GM18907 (cell line): Measurements from ENCODE around the gene TERT.
"Not testable (repeated sequence)": the region's sequence is repeated elsewhere in the genome, so short reads cannot be mapped to it uniquely, and the experiment has no call there.

ENCODE experiments used
- ATAC-seq: cut with Tn5 transposase; IDR thresholded peaks from one replicate; pipeline ENCODE4 v1.9.1; 2021; ENCODE audit warnings: mild to moderate bottlenecking, moderate library complexity; ENCODE audit not compliant: unreplicated experiment

The TERT gene

DNA sequence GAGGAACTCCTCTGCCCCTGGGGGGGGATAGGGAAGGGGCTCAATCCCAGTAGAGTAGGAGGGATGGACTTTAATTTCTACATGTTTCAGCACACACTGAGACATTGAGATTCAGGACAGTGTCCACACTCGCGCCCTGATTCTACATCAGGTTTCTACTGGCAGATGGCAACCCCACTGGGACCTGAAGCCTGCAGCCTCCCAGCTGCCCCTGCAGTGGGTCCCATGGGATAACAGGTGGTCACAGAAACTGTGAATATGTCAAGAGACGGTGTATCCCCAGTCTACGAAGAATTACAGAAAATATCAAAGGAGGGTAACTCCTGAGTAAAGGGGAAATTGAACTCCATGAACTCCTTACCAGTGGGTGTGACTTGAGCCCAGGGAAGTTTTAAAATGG, 2.4 kb upstream of the TERT start:
- no peak for ATAC-seq

DNA sequence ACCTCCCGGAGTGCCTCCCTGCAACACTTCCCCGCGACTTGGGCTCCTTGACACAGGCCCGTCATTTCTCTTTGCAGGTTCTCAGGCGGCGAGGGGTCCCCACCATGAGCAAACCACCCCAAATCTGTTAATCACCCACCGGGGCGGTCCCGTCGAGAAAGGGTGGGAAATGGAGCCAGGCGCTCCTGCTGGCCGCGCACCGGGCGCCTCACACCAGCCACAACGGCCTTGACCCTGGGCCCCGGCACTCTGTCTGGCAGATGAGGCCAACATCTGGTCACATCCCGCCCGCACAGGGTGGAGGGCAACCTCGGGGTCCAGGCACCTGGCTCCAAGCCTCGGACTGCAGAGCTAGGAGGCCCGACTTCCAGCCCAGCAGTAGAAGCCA, 776 bp upstream of the TERT start:
- no peak for ATAC-seq

DNA sequence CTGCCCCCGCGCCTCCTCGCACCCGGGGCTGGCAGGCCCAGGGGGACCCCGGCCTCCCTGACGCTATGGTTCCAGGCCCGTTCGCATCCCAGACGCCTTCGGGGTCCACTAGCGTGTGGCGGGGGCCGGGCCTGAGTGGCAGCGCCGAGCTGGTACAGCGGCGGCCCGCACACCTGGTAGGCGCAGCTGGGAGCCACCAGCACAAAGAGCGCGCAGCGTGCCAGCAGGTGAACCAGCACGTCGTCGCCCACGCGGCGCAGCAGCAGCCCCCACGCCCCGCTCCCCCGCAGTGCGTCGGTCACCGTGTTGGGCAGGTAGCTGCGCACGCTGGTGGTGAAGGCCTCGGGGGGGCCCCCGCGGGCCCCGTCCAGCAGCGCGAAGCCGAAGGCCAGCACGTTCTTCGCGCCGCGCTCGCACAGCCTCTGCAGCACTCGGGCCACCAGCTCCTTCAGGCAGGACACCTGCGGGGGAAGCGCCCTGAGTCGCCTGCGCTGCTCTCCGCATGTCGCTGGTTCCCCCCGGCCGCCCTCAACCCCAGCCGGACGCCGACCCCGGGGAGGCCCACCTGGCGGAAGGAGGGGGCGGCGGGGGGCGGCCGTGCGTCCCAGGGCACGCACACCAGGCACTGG, 548 bp downstream of the TERT start:
- ATAC-seq = no peak

DNA sequence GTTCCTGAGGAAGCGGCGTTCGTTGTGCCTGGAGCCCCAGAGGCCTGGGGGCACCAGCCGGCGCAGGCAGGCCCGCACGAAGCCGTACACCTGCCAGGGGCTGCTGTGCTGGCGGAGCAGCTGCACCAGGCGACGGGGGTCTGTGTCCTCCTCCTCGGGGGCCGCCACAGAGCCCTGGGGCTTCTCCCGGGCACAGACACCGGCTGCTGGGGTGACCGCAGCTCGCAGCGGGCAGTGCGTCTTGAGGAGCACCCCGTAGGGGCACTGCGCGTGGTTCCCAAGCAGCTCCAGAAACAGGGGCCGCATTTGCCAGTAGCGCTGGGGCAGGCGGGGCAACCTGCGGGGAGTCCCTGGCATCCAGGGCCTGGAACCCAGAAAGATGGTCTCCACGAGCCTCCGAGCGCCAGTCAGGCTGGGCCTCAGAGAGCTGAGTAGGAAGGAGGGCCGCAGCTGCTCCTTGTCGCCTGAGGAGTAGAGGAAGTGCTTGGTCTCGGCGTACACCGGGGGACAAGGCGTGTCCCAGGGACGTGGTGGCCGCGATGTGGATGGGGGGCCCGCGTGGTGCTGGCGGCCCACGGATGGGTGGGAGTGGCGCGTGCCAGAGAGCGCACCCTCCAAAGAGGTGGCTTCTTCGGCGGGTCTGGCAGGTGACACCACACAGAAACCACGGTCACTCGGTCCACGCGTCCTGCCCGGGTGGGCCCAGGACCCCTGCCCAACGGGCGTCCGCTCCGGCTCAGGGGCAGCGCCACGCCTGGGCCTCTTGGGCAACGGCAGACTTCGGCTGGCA, 1.3 kb downstream of the TERT start:
- ATAC-seq = no peak

DNA sequence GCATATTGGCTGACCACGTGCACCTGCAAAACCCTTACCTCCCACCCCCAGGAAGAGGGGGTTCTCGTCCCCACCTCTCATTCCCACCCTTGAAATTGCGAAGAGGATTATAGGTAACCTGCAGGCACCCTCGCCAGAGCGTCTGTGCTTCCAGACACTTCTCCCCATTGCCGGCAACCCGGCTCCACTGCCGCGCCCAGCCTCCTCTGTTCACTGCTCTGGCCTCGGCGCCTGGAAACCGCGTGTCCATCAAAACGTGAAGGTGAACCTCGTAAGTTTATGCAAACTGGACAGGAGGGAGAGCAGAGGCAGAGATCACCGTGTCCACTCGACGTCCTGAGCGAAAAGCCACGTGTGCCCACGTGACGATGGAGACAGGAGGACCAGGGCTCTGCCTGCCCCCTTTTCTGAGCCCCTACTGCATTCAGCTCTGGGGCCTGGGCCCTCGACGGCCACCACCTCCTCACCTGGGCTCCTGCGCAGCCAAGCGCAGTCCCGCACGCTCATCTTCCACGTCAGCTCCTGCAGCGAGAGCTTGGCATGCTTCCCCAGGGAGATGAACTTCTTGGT, 1.9 kb downstream of the TERT start:
- ATAC-seq = no peak

DNA sequence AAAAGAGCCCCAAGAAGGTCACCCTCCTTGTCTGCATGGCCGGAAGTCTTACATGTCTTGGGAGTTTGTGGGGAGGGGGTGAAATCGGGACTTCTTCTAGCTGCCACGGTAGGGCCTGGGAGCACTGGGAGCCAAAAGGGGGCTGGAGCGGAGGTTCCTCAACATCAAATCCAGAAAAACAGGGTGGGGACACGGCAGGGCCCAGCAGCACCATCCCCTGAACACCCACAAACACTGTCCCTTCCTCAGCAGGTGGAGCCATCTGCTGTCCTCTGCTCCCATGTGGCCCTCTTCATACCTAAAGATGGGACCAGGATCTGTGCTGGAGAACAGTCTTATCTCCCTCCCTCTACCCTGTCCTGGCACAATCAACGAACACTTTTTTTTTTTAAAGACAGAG, 2.7 kb downstream of the TERT start:
- no peak for ATAC-seq

DNA sequence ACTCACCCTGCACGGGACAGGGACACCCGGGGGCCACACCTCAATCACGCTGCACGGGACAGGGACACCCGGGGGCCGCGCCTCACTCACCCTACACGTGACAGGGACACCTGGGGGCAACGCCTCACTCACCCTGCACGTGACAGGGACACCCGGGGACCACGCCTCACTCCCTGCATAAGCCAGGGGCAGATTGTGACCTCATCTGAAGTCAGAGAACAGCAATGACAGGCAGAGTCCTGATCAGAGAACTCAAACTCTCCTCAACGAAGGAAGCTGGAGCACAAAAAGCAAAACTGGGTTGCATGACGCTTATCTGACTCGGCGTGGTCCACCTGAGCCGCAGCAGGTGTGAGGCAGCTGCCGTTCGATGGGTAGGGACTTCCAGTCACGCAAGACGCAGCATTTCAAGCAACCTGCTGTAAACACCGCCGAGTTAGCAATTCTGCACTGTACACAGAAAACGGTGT, 3.2 kb downstream of the TERT start:
- no peak for ATAC-seq

DNA sequence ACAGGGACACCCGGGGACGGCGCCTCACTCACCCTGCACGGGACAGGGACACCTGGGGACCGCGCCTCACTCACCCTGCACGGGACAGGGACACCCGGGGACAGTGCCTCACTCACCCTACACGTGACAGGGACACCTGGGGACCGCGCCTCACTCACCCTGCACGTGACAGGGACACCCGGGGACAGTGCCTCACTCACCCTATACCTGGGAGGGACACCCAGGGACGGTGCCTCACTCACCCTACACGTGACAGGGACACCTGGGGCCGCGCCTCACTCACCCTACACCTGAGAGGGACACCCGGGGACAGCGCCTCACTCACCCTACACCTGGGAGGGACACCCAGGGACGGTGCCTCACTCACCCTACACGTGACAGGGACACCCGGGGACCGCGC, 3.9 kb downstream of the TERT start:
- not testable (repeated sequence) for ATAC-seq

DNA sequence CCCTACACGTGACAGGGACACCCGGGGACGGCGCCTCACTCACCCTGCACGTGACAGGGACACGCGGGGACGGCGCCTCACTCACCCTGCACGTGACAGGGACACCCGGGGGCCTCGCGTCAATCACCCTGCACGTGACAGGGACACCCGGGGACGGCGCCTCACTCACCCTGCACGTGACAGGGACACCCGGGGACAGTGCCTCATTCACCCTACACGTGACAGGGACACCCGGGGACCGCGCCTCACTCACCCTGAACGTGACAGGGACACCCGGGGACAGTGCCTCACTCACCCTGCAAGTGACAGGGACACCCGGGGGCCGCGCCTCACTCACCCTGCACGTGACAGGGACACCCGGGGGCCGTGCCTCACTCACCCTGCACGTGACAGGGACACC, 5.3 kb downstream of the TERT start:
- not testable (repeated sequence) for ATAC-seq

DNA sequence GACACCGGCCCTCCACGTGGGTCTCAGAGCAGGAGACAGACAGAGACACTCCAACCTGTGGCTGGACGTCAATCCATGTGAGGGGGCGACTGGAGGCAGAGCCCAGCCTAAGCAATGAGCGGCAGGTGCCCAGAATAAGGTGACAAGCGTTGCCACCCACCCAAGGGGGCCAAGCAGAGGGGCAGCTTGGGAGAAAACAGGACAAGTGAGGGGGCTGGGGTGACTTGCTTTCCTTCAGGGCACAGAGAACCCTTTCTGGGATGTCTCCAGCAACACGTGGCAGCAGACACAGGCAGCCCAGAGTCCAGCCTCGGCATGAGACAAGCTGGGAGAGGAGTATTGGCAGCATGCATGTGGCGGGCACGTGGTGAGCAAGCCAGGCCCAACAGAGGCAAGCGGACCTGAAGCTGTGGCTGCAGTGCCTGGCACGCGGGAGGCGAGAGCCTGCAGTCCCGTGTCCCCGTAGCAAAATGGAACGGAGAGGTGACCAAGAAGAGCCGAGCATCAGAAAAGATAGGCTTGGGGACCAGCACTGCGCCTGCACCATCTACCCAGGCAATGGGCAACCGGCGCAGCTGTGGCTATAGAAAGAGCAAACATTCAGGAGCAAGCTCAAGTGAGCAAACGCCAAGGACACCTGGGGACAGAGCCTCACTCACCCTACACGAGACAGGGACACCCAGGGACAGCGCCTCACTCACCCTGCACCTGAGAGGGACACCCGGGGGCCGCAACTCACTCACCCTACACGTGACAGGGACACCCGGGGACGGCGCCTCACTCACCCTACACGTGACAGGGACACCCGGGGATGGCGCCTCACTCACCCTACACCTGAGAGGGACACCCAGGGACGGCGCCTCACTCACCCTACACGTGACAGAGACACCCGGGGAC, 6.2 kb downstream of the TERT start:
- no peak for ATAC-seq

DNA sequence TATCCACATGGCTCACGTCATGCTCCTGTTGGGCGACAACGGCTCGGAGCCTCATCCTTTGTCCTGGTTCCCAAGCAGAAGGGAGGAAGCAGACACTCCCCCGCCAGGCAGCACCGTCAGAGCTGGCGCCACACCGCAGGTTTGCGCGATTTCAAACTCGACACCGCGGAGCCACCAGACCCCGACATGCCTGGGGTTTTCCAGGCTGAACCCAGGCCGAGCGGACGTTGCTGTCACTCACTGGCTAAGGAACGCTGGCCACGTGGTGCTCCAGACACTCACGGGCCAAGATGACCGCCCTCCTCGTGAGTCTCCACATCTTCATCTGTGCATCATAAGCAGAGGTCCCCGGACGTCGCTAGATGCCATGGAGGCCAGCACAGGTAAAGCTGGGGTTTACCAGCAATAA, 9.0 kb downstream of the TERT start:
- ATAC-seq = no peak

DNA sequence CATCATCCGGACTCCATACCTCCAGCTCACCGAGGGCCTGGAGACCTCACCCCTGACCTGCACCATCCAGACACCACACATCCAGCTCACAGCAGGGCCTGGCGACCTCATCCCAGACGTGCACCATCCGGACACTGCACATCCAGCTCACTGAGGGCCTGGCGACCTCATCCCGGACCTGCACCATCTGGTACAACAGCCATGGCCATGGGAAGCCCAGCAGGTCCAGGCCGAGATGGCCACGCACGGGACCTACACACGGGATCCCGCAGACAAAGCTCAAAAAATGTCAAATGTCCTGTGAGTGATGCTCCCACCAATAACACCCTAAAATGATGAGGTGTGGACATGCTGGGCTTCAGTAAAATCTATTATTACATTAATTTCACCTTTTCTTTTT, 9.7 kb downstream of the TERT start:
- no peak for ATAC-seq

DNA sequence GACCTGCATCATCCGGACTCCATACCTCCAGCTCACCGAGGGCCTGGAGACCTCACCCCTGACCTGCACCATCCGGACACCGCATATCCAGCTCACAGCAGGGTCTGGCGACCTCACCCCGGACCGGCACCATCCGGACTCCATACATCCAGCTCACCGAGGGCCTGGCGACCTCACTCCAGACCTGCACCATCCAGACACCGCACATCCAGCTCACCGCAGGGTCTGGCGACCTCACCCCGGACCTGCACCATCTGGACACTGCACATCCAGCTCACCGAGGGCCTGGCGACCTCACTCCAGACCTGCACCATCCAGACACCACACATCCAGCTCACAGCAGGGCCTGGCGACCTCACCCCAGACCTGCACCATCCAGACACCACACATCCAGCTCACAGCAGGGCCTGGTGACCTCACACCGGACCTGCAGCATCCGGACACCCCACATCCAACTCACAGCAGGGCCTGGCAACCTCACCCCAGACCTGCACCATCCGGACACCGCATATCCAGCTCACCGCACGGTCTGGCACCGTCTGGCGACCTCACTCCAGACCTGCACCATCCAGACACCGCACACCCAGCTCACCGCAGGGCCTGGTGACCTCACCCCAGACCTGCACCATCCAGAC, 10.4 kb downstream of the TERT start:
- not testable (repeated sequence) for ATAC-seq

DNA sequence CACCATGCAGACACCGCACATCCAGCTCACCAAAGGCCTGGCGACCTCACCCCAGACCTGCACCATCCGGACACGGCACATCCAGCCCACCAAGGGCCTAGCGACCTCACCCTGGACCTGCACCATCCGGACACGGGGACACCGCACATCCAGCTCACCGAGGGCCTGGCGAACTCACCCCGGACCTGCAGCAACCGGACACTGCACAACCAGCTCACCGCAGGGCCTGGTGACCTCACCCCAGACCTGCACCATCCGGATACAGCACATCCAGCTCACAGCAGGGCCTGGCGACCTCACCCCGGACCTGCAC, 11.2 kb downstream of the TERT start:
- not testable (repeated sequence) for ATAC-seq

DNA sequence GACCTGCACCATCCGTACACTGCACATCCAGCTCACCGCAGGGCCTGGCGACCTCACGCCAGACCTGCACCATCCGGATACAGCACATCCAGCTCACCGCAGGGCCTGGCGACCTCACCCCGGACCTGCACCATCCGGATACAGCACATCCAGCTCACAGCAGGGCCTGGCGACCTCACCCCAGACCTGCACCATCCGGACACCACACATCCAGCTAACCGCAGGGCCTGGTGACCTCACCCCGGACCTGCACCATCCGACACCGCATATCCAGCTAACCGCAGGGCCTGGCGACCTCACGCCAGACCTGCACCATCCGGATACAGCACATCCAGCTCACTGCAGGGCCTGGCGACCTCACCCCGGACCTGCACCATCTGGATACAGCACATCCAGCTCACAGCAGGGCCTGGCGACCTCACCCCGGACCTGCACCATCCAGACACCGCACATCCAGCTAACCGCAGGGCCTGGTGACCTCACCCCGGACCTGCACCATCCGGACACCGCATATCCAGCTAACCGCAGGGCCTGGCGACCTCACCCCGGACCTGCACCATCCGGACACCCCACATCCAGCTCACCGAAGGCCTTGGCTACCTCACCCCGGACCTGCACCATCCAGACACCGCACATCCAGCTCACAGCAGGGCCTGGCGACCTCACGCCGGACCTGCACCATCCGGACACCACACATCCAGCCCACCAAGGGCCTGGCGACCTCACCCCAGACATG, 11.7 kb downstream of the TERT start:
- ATAC-seq = not testable (repeated sequence)

DNA sequence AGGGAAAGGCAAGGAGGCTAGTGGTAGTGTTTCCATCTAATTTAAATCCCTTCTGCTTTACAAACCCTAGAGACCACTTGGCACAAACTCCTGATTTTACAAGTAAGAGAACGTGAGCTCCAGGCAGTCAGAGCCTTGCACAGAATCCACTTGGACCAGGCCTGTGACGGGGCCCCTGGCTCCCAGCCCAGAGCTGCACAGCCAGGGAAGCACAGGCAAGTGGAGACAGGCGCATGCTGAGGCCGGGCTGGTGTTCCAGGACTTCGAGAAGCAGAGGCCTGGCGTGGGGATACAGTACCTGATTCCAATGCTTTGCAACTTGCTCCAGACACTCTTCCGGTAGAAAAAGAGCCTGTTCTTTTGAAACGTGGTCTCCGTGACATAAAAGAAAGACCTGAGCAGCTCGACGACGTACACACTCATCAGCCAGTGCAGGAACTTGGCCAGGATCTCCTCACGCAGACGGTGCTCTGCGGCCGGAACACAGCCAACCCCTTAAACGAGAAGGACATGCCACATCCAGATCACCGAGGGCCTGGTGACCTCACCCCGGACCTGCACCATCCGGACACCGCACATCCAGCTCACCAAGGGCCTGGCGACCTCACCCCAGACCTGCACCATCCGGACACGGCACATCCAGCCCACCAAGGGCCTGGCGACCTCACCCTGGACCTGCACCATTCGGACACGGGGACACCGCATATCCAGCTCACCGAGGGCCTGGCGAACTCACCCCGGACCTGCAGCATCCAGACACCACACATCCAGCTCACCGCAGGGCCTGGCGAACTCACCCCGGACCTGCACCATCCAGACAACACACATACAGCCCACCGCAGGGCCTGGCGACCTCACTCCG, 12.5 kb downstream of the TERT start:
- ATAC-seq = no peak

DNA sequence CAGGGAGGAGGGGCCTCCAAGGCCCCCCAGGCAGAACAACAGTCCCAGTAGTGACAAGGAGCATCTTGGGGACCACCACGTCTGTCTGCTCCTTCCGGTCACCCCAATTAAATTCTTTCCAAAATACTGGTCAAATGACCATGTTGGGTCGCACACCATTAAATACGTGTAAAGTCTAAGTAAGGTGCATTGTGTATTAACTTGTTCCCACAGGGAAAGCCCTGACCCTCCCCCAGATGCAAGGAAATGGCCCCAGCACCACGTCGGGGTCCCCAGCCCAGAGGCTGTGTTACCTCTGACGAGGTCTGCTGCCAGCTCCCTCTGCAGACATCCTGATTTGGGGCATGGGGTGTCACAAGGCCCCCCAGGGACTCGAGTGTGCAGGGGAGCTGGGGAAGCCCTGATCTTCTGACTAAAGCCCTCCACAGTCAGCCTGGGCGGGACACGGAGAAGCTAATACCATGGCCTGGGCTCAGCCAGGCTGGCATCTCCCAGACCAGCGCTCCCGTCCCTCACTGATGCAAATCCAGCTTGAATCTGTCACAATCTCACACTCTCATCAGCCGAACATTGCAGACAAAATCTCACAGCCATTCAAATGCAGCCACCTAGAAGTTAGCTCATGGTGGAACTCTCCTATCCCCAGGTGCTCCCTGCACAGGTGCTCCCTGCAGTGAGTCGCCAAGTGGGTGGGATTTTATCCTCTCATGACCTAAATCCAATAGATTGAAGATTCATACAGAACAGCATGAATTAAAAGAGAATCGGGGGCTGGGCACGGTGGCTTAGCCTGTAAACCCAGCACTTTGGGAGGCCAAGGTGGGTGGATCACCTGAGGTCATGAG, 13.6 kb downstream of the TERT start:
- ATAC-seq = no peak
